Left ventricle myocardium superior (tissue), 1 donor: ENCODE results near the gene RPL28. TPM values are rescaled to one million over a fixed set of nuclear protein-coding genes. Genes with fewer than 3 reads are reported as not detected.

Source experiments
- ATAC-seq: fragments of 200-7000 bp; cut with Tn5 transposase; one replicate; pipeline ENCODE4 v1.9.1; 2020; ENCODE audit warnings: mild to moderate bottlenecking, moderate library complexity
- DNase-seq: peaks from one replicate; pipeline ENCODE4 v3.0.0-alpha.2; 2020
- intact Hi-C: fragments of 100-400 bp; cut with micrococcal nuclease; formaldehyde crosslinking; loops from one replicate; pipeline ENCODE4 v1.11.0; 2022
- total RNA-seq: library from RNA; stranded (reverse); fragmentation: NEBNext Ultra II Directional; extraction: Animal tissue kit (Norgen Biotek cat#: 25700); gene quantifications from one replicate; pipeline ENCODE4 v1.2.1, GENCODE V29; 2021
- donor health status: DM: no; HTN: yes; CAD: no; lungs with severe emphysema.

The RPL28 gene
- total RNA-seq, 1 donor from 2014 or later = 557 TPM

GRCh38 chr19:55352040-55352439 is 33.7 kb upstream of the RPL28 start:
- ATAC-seq = no peak
- intact Hi-C loops = no loop called here
- DNase-seq = no peak

- intact Hi-C loops = no loop called here
- DNase-seq = no peak
- ATAC-seq = no peak
These were observed 33.1 kb upstream of the RPL28 start for GRCh38 chr19:55352549-55353145.

DNA sequence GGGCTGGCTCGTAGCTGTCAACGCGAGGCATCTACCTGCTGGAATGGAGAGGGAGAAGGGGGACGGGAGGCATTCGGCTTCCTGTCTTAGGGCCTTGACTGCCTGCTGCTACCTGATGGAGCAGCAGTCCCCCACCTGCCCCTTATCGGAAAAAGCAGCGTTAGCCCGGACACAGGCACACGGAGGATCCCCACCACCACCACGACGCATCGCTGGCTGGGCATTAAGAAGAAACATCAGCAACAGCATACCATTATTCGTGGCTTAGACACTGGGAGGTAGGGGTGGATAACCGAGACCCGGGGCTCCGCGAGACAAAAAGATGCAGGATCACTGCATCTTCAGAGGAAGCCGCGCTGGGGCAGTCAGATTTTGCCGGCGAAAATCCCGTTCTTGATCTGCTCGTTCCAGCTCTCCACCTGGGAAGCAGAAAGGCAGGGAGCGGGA is 32.4 kb upstream of the RPL28 start:
- intact Hi-C loops = no loop called here
- no peak for DNase-seq
- no peak for ATAC-seq

GRCh38 chr19:55353803-55354697 is 31.7 kb upstream of the RPL28 start:
- ATAC-seq = peak; percentile 91
- intact Hi-C loops = no loop called here
- peak; percentile 76 for DNase-seq

DNA sequence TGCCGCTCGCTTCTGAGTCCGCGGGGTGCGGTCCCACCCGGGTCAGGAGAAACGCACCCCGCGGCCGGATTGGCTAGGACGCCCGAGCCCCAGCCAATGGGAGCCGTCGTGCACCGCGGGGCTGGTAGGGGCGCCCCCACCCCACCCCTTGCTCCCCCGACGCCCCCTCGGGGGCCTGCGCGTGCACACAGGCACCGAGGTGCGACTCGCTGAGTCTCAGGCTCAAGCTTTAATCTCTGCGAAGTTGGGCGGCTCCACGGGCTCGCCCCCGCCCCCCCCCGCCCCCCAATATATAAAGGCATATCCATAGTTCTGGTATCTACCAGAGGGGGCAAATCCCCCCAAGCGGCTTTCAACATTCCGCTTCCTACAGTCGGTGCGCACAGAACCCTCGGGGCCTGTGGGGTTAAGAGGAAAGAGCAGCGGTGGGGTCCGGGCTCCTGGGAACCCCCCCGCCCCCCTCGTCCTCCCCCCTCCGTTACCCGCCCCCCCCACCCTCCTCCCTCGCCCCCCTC is 31.0 kb upstream of the RPL28 start, which contains the start of gene COX6B2:
Gene COX6B2, minus strand, starts transcription at position 22 of the 515 bp plus-strand sequence. CDS start 198 bp downstream, outside the sequence.
- intact Hi-C loops = no loop called here
- no peak for ATAC-seq
- DNase-seq = no peak

DNA sequence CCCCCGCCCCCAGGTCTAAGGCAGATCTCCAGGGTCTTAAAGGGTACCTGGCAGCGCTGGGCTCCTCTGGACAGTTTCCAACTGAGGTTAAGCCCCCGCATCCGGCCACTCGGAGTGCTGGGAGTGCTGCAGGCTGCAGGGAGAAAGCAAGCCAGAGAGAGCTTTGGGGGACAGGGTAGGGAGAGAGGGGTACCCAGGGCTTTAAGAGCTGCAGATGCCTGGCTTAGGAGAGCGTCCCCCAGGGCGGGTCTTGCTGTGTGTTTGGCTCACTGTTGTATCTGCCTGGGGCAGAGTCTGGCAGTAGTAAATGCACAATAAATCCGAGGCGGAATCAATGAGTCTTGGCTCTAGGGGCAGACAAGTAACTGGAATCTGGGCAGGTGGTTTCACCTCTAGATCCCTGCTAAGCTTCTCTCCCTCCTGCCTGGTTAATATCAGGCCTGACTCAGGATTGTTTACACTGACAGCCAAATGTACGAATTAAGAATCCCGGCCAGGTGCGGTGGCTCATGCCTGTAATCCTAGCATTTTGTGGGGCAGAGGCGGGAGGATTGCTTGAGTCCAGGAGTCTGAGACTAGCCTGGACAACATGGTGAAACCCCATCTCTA is 30.4 kb upstream of the RPL28 start:
- DNase-seq (no peak), ATAC-seq (no peak)
- intact Hi-C loops = no loop called here

- intact Hi-C loops = no loop called here
- no peak for ATAC-seq
- DNase-seq = no peak
These were observed 27.2 kb upstream of the RPL28 start for GRCh38 chr19:55358493-55358892.

GRCh38 chr19:55358943-55359908 is 26.5 kb upstream of the RPL28 start:
- DNase-seq (no peak), ATAC-seq (no peak)
- intact Hi-C loops = no loop called here

GRCh38 chr19:55360902-55361301 is 24.8 kb upstream of the RPL28 start:
- ATAC-seq (no peak), DNase-seq (no peak)
- intact Hi-C loops = no loop called here

- no peak for ATAC-seq
- intact Hi-C loops = no loop called here
- no peak for DNase-seq
These were observed 23.4 kb upstream of the RPL28 start for GRCh38 chr19:55362174-55362989.

DNA sequence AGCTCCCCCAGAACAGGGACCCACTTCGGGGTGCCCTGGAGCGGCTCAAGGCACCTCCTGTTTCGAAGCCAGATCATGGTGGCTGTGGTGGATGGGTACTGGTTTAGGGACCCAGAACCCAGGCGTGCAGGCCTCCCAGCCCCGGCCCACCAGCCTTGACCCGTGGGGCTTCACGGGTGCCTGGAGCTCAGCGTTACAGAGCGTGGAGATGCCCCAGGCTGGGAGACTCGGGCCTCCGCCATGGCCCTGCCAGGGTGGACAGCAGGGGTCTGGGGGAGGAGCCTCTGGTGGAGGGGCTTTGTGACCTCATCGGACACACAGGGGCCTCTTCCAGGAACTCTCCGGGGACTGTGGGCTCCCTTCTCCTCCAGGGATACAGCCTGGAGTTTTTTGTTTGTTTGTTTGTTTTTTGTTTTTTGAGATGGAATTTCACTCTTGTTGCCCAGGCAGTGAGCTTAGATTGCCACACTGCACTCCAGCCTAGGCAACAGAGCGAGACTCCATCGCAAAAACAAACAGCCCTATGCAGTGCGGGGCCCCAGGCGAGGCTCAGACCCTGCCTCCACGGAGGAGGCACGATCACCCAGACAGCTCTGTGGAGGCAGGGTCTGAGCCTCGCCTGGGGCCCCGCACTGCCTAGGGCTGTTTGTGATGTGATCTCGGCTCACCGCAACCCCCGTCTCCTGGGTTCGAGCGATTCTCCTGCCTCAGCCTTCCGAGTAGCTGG is 22.6 kb upstream of the RPL28 start, which contains the start of gene GARIN5B:
Gene GARIN5B, minus strand, starts transcription at position 271 of the 727 bp plus-strand sequence. Its CDS starts 194 bp downstream, at position 77.
- ATAC-seq (no peak), DNase-seq (no peak)
- intact Hi-C loops = no loop called here

GRCh38 chr19:55365245-55365644 is 20.5 kb upstream of the RPL28 start:
- DNase-seq = no peak
- ATAC-seq = no peak

DNA sequence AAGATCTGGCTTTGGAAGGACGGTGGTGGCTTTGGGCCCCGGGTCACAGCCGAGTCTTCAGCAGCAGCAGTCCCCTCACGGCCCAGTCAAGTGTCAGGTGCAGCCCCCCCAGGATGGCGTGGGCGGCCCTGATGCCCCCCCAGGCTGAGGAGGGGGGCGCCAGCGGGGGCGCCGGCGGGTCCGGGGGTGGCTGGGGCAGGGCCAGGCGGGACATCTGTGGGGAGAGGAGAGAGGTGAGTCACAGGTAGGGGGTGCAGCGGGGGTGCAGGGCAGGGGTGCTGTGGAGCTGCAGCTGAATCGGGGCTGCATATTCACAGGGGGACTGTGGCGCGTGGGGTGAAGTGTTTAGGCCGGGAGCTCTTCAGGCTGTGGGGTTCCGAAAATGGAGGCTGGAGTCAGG is 19.8 kb upstream of the RPL28 start:
- intact Hi-C loops = no loop called here
- ATAC-seq (no peak), DNase-seq (no peak)

More at GRCh38 chr19:55365245-55365644, 20.5 kb upstream of the RPL28 start:
- intact Hi-C loops = no loop called here

DNA sequence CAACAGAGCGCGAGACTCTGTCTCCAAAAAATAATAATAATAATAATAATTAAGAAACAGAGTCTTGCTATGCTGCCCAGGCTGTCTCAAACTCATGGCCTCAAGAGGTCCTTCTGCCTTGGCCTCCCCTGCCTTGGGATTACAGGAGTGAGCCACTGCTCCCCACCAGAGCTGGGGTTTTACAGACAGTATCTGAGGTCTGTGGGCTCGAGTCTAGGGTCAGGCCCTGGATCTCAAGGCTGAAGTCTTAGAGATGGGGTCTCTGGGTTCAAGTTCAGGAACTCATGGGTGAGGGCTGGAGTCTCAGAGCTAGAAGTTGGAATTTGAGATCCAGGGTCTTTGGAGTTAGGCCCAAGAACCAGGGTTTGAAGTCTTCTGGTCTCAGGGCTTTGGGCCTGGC is 18.9 kb upstream of the RPL28 start:
- ATAC-seq = no peak
- no peak for DNase-seq
- intact Hi-C loops = no loop called here

GRCh38 chr19:55368106-55368505 is 17.6 kb upstream of the RPL28 start:
- intact Hi-C loops = no loop called here
- DNase-seq = no peak
- ATAC-seq = no peak

GRCh38 chr19:55368701-55369563 is 16.8 kb upstream of the RPL28 start:
- peak; percentile 62 for ATAC-seq

More at GRCh38 chr19:55368701-55369563, 16.8 kb upstream of the RPL28 start:
- intact Hi-C loops = no loop called here
- DNase-seq = peak; percentile 41
